ENCODE results near the gene HSD17B12.

GRCh38 chr11:43802509-43802908 lies 122.0 kb downstream of the HSD17B12 start:
- TF ChIP-seq CTCF (conservative IDR thresholded peaks at IDR 0.05) (peak; percentile 50), EZH2 (IDR thresholded peaks at IDR 0.05; ENCODE audit: low read depth) (no peak)

Data from PC-9 (cell line).